RKO (cell line): Measurements from ENCODE around the gene ZNRF2.

ENCODE experiments used
- DNase-seq: peaks from one replicate; pipeline ENCODE4 v3.0.0-alpha.2; 2016; ENCODE audit warnings: low spot score

Gene ZNRF2

GRCh38 chr7:30284298-30285066 lies at the start of gene ZNRF2:
ZNRF2 (plus strand) TSS chr7:30284597; CDS start chr7:30285358, 761 bp downstream.
- peak; percentile 97 for DNase-seq

GRCh38 chr7:30237271-30237695 lies 47.1 kb upstream of the ZNRF2 start:
- DNase-seq = peak; percentile 2

- peak; percentile 32 for DNase-seq
Measured at GRCh38 chr7:30238721-30239441, 45.5 kb upstream of the ZNRF2 start.

- no peak for DNase-seq
Measured at GRCh38 chr7:30240106-30240800, 44.1 kb upstream of the ZNRF2 start.

GRCh38 chr7:30241767-30242166 lies 42.6 kb upstream of the ZNRF2 start:
- no peak for DNase-seq

- no peak for DNase-seq
Measured at GRCh38 chr7:30244340-30244739, 40.1 kb upstream of the ZNRF2 start.

GRCh38 chr7:30245913-30246312 lies 38.5 kb upstream of the ZNRF2 start:
- no peak for DNase-seq

- no peak for DNase-seq
Measured at GRCh38 chr7:30246392-30246791, 38.0 kb upstream of the ZNRF2 start.

- DNase-seq = no peak
Measured at GRCh38 chr7:30247541-30248401, 36.6 kb upstream of the ZNRF2 start.

- no peak for DNase-seq
Measured at GRCh38 chr7:30249316-30249715, 35.1 kb upstream of the ZNRF2 start.

- no peak for DNase-seq
Measured at GRCh38 chr7:30249986-30250774, 34.2 kb upstream of the ZNRF2 start.

GRCh38 chr7:30251708-30252329 lies 32.6 kb upstream of the ZNRF2 start:
- no peak for DNase-seq

- peak; percentile 1 for DNase-seq
Measured at GRCh38 chr7:30252885-30253795, 31.3 kb upstream of the ZNRF2 start.

GRCh38 chr7:30253796-30254165 lies 30.6 kb upstream of the ZNRF2 start:
- DNase-seq = no peak

- DNase-seq = no peak
Measured at GRCh38 chr7:30254248-30254647, 30.1 kb upstream of the ZNRF2 start.

- DNase-seq = no peak
Measured at GRCh38 chr7:30254717-30255063, 29.7 kb upstream of the ZNRF2 start.

GRCh38 chr7:30255064-30255769 lies 29.2 kb upstream of the ZNRF2 start:
- DNase-seq = no peak

- no peak for DNase-seq
Measured at GRCh38 chr7:30256349-30256858, 28.0 kb upstream of the ZNRF2 start.
